Smooth muscle cell (in vitro differentiated cells): ENCODE measurements around the gene BEST2. TPM values are rescaled to one million over a fixed set of nuclear protein-coding genes. Genes with fewer than 3 reads are reported as not detected.

Experiments
- DNase-seq: peaks from one replicate; lab custom pipeline; 2025; ENCODE audit not compliant: unreplicated experiment; lab: John Stamatoyannopoulos, UW
- H2AFZ ChIP-seq: fragments of 200-600 bp; sonication (generic); 2 replicates; pipeline ENCODE4 v1.6.0; 2016; ENCODE audit warnings: antibody characterized with exemption, low read depth, mild to moderate bottlenecking
- H3F3A ChIP-seq: fragments of 200-600 bp; sonication (generic); 2 replicates; pipeline ENCODE4 v1.6.0; 2017; ENCODE audit warnings: antibody characterized with exemption, low read depth
- H3K27ac ChIP-seq: fragments of 200-600 bp; sonication (generic); 2 replicates; pipeline ENCODE4 v1.5.1; 2016; ENCODE audit warnings: low read depth, mild to moderate bottlenecking
- H3K27me3 ChIP-seq: fragments of 200-600 bp; sonication (generic); 2 replicates; pipeline ENCODE4 v1.6.1; 2016; ENCODE audit warnings: low read depth, mild to moderate bottlenecking
- H3K36me3 ChIP-seq: fragments of 200-600 bp; sonication (generic); 2 replicates; pipeline ENCODE4 v1.5.1; 2016; ENCODE audit warnings: low read depth
- H3K4me1 ChIP-seq: fragments of 200-600 bp; sonication (generic); 2 replicates; pipeline ENCODE4 v1.5.1; 2016; ENCODE audit warnings: low read depth
- H3K4me2 ChIP-seq: fragments of 200-600 bp; sonication (generic); 2 replicates; pipeline ENCODE4 v1.6.0; 2016; ENCODE audit warnings: mild to moderate bottlenecking
- H3K4me3 ChIP-seq: fragments of 200-600 bp; sonication (generic); 2 replicates; pipeline ENCODE4 v1.5.1; 2016; ENCODE audit warnings: mild to moderate bottlenecking
- H3K79me2 ChIP-seq: fragments of 200-600 bp; sonication (generic); 2 replicates; pipeline ENCODE4 v1.6.0; 2016; ENCODE audit warnings: low read depth, mild to moderate bottlenecking
- H3K9ac ChIP-seq: fragments of 200-600 bp; sonication (generic); 2 replicates; pipeline ENCODE4 v1.6.0; 2016; ENCODE audit warnings: low read depth
- H3K9me3 ChIP-seq: fragments of 200-600 bp; sonication (generic); replicated peaks from 2 replicates; pipeline ENCODE4 v1.5.1; 2016; ENCODE audit warnings: low read depth
- H4K20me1 ChIP-seq: fragments of 200-600 bp; sonication (generic); 2 replicates; pipeline ENCODE4 v1.6.0; 2016; ENCODE audit warnings: low read depth
- WGBS: methylation state at CpG from one replicate; pipeline ENCODE4 v1.1.7; 2016; ENCODE audit warnings: low lambda C conversion rate; 5-methylcytosine and 5-hydroxymethylcytosine counted together
- polyA plus RNA-seq: library from polyadenylated mRNA; unstranded; fragments of >200 nt; fragmentation: Nextera tagmentation; extraction: Ambion mirVana; gene quantifications from 2 replicates; pipeline ENCODE4 v1.2.1, GENCODE V29; 2016
- total RNA-seq: library from RNA; depleted of rRNA; stranded (reverse); fragments of >200 nt; gene quantifications from 2 replicates; pipeline ENCODE4 v1.2.3, GENCODE V29; 2014
- TF ChIP-seq, protein P1 (sequence below): fragments of 200-600 bp; sonication (generic); IDR thresholded peaks from 2 replicates; pipeline ENCODE4 v1.5.1; 2017; ENCODE audit warnings: borderline replicate concordance, mild to moderate bottlenecking, antibody characterized with exemption; ENCODE audit not compliant: insufficient read depth, poor library complexity, severe bottlenecking

BEST2 gene
- total and polyA plus RNA-seq, 2 experiments from 2014 or later = not detected

DNA sequence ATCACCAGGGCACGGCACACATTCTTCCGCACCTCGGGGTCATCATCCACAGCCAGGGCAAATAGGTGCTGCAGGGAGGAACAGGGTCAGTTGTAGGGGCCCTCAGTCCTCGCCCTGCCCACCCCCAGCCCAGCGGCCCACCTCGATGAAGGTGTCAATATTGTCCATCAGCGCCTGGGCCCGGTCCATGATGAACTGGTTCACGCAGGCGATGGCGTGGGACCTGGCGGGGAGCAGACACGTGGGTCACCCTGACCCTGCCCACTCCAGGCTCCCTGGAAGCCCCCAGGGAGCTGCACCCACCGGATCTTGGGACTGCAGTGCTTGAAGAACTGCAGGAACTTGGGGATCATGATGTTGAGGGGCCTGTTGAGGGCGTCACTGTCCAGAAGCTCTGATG, 36.5 kb upstream of the BEST2 start:
- peaks cover 4% of the 10 kb centered on the region for H3K36me3 ChIP-seq
- TF ChIP-seq, protein P1, sequence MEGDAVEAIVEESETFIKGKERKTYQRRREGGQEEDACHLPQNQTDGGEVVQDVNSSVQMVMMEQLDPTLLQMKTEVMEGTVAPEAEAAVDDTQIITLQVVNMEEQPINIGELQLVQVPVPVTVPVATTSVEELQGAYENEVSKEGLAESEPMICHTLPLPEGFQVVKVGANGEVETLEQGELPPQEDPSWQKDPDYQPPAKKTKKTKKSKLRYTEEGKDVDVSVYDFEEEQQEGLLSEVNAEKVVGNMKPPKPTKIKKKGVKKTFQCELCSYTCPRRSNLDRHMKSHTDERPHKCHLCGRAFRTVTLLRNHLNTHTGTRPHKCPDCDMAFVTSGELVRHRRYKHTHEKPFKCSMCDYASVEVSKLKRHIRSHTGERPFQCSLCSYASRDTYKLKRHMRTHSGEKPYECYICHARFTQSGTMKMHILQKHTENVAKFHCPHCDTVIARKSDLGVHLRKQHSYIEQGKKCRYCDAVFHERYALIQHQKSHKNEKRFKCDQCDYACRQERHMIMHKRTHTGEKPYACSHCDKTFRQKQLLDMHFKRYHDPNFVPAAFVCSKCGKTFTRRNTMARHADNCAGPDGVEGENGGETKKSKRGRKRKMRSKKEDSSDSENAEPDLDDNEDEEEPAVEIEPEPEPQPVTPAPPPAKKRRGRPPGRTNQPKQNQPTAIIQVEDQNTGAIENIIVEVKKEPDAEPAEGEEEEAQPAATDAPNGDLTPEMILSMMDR = no peak
- no peaks in the 10 kb centered on the region for H3K9me3 ChIP-seq
- no peaks in the 10 kb centered on the region for H3K27me3 ChIP-seq
- no peaks in the 10 kb centered on the region for H3F3A ChIP-seq
- peaks cover 38% of the 10 kb centered on the region for H4K20me1 ChIP-seq
- H3K27ac ChIP-seq = no peak overlapping the region
- no peaks in the 10 kb centered on the region for H3K4me1 ChIP-seq
- no peak for DNase-seq
- no peak overlapping the region for H3K4me2 ChIP-seq
- no peak overlapping the region for H3K4me3 ChIP-seq
- no peak overlapping the region for H3K9ac ChIP-seq
- peaks cover 41% of the 10 kb centered on the region for H3K79me2 ChIP-seq
- H2AFZ ChIP-seq = no peak overlapping the region
- WGBS = 97% methylated on average over 15 of the region's 15 CpGs

DNA sequence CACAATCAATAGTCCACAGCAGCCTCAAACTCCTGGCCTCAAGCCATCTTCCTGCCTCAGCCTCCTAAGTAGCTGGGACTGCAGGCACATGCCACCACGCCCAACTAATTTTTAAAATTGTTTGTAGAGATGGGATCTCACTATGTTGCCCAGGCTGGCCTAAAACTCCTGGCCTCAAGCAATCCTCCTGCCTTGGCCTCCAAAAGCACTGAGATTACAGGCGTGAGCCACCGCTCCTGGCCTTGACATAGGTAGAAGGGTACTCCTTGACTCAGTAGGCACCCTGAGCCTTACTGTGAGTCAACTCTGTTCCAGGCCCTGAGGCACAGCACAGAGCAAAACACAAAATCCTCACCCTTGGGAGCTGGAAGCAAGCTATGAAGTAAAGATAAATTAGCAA, 35.7 kb upstream of the BEST2 start:
- Histone ChIP-seq H3K79me2 (peaks cover 50% of the 10 kb centered on the region), H3K9ac (no peak overlapping the region)

DNA sequence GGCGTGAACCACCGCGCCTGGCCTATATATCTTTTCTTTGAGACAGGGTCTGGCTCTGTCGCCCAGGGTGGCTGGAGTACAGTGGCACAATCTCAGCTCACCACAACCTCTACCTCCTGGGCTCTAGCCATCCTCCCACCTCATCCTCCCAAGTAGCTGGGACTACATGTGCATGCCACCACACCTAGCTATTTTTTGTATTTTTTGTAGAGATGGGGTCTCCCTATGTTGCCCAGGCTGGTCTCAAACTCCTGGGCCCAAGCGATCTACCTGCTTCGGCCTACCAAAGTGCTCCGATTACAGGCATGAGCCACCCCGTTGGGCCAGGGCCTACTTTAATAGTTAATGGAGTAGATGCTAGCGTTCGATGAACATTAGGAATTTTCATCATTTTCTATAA, 31.3 kb upstream of the BEST2 start:
- no peak for DNase-seq
- Histone ChIP-seq H3K4me2 (peak overlapping the region; percentile 96), H2AFZ (no peak overlapping the region), H3K36me3 (no peaks in the 10 kb centered on the region), H3K4me3 (peak overlapping the region; percentile 82), H3K27ac (peak overlapping the region; percentile 85), H3K9ac (peak overlapping the region; percentile 85), H3K79me2 (peaks cover 60% of the 10 kb centered on the region), H3K27me3 (no peaks in the 10 kb centered on the region), H3K4me1 (peaks cover 7% of the 10 kb centered on the region), H4K20me1 (peaks cover 37% of the 10 kb centered on the region), H3K9me3 (no peaks in the 10 kb centered on the region), H3F3A (peaks cover 8% of the 10 kb centered on the region)
- TF ChIP-seq, protein P1 = no peak
- 94% methylated on average over 10 of the region's 10 CpGs for WGBS

More for the DNA sequence above, 35.7 kb upstream of the BEST2 start:
- Histone ChIP-seq H2AFZ (no peak overlapping the region), H3K27me3 (no peaks in the 10 kb centered on the region), H3F3A (peaks cover 6% of the 10 kb centered on the region), H3K4me3 (no peak overlapping the region), H3K4me1 (peaks cover 4% of the 10 kb centered on the region), H3K36me3 (peaks cover 3% of the 10 kb centered on the region), H3K27ac (no peak overlapping the region), H3K9me3 (no peaks in the 10 kb centered on the region), H3K4me2 (no peak overlapping the region), H4K20me1 (peaks cover 46% of the 10 kb centered on the region)
- DNase-seq = no peak
- 96% methylated on average over 3 of the region's 3 CpGs for WGBS
- TF ChIP-seq, protein P1 = no peak
